ENCODE results near the gene ELAC2.

ELAC2 gene

DNA sequence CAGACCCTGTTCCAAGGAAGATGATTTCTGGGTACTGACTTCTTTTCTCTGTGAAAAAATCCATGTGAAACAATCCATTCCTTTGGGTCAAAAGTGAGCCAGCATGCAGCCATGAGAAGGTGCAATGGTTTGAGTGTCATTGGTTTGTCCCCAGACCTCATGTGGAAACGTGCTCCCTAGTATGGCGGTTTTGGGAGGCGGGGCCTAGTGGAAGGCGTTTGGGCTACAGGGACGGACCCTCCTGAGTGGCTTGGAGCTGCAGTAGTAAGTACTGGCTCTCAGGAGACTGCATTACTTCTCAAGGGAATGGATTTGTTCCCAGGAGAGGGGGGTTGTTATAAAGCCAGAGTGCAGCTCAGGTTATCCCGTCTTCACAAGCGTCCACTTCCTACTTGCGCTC lies 19.4 kb downstream of the ELAC2 start:
- H3K9ac ChIP-seq (ENCODE audit: low read depth, low read length): no peak overlapping the region
- H3K27ac ChIP-seq (ENCODE audit: low read depth, low read length): no peak overlapping the region
- H3K4me1 ChIP-seq (ENCODE audit: insufficient read depth, low read length): no peaks in the 10 kb centered on the region
- H3K4me3 ChIP-seq (ENCODE audit: low read length): no peak overlapping the region
- peaks cover 99% of the 10 kb centered on the region for H3K36me3 ChIP-seq (ENCODE audit: insufficient read depth, low read length)
- 94% methylated on average over 8 of the region's 8 CpGs for WGBS
- H3K27me3 ChIP-seq (ENCODE audit: insufficient read depth, low read length): no peaks in the 10 kb centered on the region
- H3K9me3 ChIP-seq (ENCODE audit: insufficient read depth, low read depth, low read length): no peaks in the 10 kb centered on the region

DNA sequence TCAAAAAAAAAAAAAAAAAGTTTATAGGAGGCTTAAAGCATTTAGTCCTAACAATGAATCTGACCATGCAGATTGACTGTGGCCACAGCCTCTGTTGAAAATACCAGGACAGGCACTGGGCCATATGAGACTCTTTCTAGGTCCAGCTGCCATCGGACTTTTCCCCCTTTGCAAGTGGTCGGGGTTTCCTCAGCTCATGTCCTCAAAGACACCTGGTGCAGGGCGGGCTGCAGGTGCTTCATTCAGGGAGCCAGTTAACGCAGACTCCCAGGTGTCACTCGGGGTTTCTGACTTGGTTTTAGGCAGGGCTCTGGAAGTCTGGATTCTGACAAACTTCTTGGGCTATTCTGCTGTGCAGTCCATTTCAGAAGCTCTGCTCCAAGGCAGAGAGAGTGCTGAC lies 20.9 kb downstream of the ELAC2 start:
- Histone ChIP-seq H3K4me3 (ENCODE audit: low read length) (no peak overlapping the region), H3K9me3 (ENCODE audit: insufficient read depth, low read depth, low read length) (no peaks in the 10 kb centered on the region), H3K9ac (ENCODE audit: low read depth, low read length) (no peak overlapping the region), H3K36me3 (ENCODE audit: insufficient read depth, low read length) (peaks cover 100% of the 10 kb centered on the region), H3K4me1 (ENCODE audit: insufficient read depth, low read length) (no peaks in the 10 kb centered on the region), H3K27ac (ENCODE audit: low read depth, low read length) (no peak overlapping the region), H3K27me3 (ENCODE audit: insufficient read depth, low read length) (no peaks in the 10 kb centered on the region)
- WGBS: 96% methylated on average over 5 of the region's 5 CpGs

DNA sequence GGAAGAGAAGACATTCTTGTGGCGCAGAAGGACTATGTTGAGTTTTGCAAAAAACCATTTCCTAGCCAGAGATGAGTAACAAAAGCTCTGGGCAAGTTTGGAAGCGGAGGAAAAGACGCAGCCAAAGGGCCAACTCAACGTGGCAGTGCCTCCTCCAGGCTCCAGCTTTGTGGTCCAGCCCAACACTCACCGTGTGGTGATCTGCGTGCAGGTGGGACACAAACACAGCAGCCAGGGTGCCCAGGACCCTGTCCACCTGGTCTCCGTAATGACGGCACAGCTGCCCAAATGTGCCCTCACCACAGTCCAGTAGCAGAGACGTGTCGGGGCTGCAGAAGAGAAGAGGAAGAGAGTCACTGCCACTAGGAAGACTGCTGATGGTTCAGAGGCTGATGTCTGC lies 21.5 kb downstream of the ELAC2 start:
- no peaks in the 10 kb centered on the region for H3K4me1 ChIP-seq (ENCODE audit: insufficient read depth, low read length)
- peaks cover 100% of the 10 kb centered on the region for H3K36me3 ChIP-seq (ENCODE audit: insufficient read depth, low read length)
- WGBS: 98% methylated on average over 10 of the region's 10 CpGs
- H3K9me3 ChIP-seq (ENCODE audit: insufficient read depth, low read depth, low read length): no peaks in the 10 kb centered on the region
- no peak overlapping the region for H3K9ac ChIP-seq (ENCODE audit: low read depth, low read length)
- H3K27me3 ChIP-seq (ENCODE audit: insufficient read depth, low read length): no peaks in the 10 kb centered on the region
- no peak overlapping the region for H3K27ac ChIP-seq (ENCODE audit: low read depth, low read length)
- no peak overlapping the region for H3K4me3 ChIP-seq (ENCODE audit: low read length)

DNA sequence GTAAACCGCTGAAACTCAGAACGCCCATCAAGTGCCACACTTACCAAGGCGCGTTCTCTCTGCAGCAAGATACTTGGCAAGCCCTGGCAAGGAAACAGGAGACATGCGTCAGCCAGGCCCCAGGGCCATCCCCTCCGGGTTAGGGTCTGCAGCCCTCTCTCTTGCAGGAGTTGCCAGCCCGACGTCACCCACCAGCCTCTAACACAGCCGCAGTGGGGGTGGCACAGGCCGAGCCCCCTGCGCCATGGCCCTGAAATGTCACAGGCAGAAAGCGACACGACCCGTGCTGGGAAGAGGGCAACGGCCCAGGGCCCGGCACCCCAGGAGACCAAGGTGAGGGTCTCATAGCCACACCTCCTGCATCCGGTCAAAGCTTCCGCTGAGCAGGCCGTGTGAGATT lies 21.9 kb downstream of the ELAC2 start:
- 96% methylated on average over 19 of the region's 19 CpGs for WGBS
- Histone ChIP-seq H3K27me3 (ENCODE audit: insufficient read depth, low read length) (no peaks in the 10 kb centered on the region), H3K4me3 (ENCODE audit: low read length) (no peak overlapping the region), H3K36me3 (ENCODE audit: insufficient read depth, low read length) (peaks cover 100% of the 10 kb centered on the region), H3K27ac (ENCODE audit: low read depth, low read length) (no peak overlapping the region), H3K4me1 (ENCODE audit: insufficient read depth, low read length) (no peaks in the 10 kb centered on the region), H3K9ac (ENCODE audit: low read depth, low read length) (no peak overlapping the region), H3K9me3 (ENCODE audit: insufficient read depth, low read depth, low read length) (no peaks in the 10 kb centered on the region)

DNA sequence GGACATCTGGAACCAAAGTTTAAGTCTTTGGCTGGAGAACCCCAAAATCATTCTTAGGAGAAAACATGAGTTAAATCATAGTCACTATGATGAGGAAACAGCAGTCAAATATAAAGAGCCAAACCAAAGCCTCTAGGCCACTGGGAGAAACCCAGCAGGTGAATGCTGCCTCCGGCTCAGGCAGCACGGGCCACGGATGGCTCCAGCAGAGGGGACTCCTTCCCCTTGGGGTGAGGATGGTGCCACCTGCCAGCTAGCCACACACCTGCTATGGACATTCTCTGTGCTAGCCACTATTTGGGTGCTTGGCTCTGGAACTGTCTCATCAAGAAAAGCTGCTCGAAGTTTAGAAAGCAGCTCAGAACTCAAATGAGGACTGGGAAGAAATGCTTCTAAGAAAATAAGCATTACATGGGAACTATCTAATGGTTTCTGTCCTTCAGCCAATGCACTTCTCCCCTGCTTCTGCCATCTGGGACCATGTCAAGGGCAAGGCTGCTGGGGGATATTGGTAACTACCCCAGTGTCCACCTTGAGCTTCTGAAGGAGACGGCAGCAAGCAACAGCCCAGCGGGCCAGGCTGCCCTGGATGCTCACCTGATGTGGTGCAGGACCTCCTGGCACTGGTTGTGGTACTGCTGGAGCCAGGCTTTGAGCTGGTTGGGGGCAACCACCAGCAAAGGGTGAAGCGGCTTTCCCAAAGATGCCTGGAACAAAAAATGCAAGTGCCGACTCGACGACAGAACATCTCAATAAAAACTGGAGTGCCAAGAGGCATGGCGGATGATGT lies 22.5 kb downstream of the ELAC2 start:
- H3K27ac ChIP-seq (ENCODE audit: low read depth, low read length): no peak overlapping the region
- H3K36me3 ChIP-seq (ENCODE audit: insufficient read depth, low read length): peaks cover 100% of the 10 kb centered on the region
- no peak overlapping the region for H3K9ac ChIP-seq (ENCODE audit: low read depth, low read length)
- H3K4me1 ChIP-seq (ENCODE audit: insufficient read depth, low read length): no peaks in the 10 kb centered on the region
- 94% methylated on average over 11 of the region's 11 CpGs for WGBS
- no peaks in the 10 kb centered on the region for H3K9me3 ChIP-seq (ENCODE audit: insufficient read depth, low read depth, low read length)
- no peaks in the 10 kb centered on the region for H3K27me3 ChIP-seq (ENCODE audit: insufficient read depth, low read length)
- H3K4me3 ChIP-seq (ENCODE audit: low read length): no peak overlapping the region

DNA sequence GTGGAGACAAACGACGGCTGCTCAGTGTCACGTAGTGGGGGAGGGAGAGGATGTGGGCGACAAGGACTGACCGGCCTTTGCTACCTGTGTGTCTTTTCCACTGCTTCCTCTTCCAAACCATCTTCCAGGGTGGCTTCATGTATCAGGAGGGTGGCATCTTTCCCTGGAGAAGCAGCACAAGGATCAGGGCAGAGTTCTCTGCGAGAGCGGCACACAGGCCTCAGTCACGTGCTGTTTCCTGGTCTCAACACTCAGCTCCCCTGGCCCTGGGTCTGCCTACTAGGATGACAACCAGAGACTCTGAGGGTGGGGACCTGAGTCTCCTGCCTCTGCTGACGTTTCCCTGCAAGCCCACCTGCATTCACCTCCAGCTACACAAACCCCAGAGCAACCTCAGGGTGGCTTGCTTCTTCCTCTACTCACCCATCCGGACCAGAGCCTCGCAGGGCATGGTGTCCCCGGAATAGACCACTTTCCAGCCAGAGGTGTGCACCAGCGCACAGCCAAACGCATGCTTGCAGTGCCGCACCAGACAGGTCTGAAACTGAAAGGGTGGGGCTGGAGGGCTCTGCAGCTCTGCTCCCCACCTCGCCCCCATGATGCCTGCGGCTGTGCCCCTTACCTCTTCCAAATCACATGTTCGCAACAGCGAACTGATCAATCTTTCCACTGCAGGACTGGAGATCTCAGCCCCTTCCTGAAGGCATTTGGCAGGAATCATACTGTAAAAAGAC lies 23.3 kb downstream of the ELAC2 start:
- Histone ChIP-seq H3K27ac (ENCODE audit: low read depth, low read length) (no peak overlapping the region), H3K4me1 (ENCODE audit: insufficient read depth, low read length) (no peaks in the 10 kb centered on the region), H3K9me3 (ENCODE audit: insufficient read depth, low read depth, low read length) (no peaks in the 10 kb centered on the region), H3K36me3 (ENCODE audit: insufficient read depth, low read length) (peaks cover 96% of the 10 kb centered on the region), H3K27me3 (ENCODE audit: insufficient read depth, low read length) (no peaks in the 10 kb centered on the region), H3K9ac (ENCODE audit: low read depth, low read length) (no peak overlapping the region), H3K4me3 (ENCODE audit: low read length) (no peak overlapping the region)
- WGBS: 96% methylated on average over 18 of the region's 19 CpGs

DNA sequence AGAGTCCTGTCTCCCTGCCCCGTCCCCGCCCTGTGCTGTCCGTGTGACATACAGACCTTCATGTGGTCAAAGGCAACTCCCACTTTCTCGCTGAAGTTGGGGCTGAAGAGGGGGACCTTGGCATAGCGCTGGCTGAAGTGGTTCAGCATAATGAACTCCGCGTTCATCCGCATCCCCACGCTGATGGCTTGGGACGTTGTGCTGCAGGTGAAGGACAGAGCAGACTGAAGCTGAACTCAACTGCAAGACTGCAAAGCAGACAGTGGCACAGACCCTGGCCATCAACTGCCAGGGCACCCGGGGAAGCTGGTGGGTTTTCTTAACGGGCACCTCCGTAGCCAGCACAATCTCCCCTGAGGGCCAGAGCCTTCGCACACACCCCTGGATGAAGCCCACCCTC lies 24.2 kb downstream of the ELAC2 start:
- no peak overlapping the region for H3K27ac ChIP-seq (ENCODE audit: low read depth, low read length)
- H3K9ac ChIP-seq (ENCODE audit: low read depth, low read length): no peak overlapping the region
- no peaks in the 10 kb centered on the region for H3K9me3 ChIP-seq (ENCODE audit: insufficient read depth, low read depth, low read length)
- peaks cover 87% of the 10 kb centered on the region for H3K36me3 ChIP-seq (ENCODE audit: insufficient read depth, low read length)
- no peaks in the 10 kb centered on the region for H3K4me1 ChIP-seq (ENCODE audit: insufficient read depth, low read length)
- no peak overlapping the region for H3K4me3 ChIP-seq (ENCODE audit: low read length)
- WGBS: 96% methylated on average over 14 of the region's 14 CpGs
- no peaks in the 10 kb centered on the region for H3K27me3 ChIP-seq (ENCODE audit: insufficient read depth, low read length)

DNA sequence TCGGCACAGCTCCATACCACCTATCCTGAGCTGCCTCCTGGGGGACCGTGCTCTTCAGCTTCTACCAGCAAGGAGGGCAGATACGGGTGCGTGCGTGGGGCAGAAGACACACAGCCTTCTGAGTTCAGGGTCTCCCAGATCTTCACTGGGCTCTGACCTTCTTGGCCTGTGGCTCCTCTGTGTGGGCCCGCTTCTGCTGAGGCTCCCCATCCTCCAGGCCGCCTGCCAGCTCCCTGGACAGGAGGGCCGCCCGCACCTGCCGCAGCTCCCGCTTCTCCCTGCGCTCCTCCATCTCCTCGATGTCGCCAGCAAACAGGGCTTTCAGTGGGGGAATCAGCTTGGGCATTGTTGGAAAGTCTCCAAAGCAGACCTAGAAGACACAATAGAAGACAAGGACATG lies 25.2 kb downstream of the ELAC2 start:
- Histone ChIP-seq H3K36me3 (ENCODE audit: insufficient read depth, low read length) (peaks cover 77% of the 10 kb centered on the region), H3K27ac (ENCODE audit: low read depth, low read length) (no peak overlapping the region), H3K27me3 (ENCODE audit: insufficient read depth, low read length) (no peaks in the 10 kb centered on the region), H3K4me1 (ENCODE audit: insufficient read depth, low read length) (peaks cover 7% of the 10 kb centered on the region; the same call in 1 of the 2 replicates), H3K4me3 (ENCODE audit: low read length) (no peak overlapping the region), H3K9ac (ENCODE audit: low read depth, low read length) (no peak overlapping the region), H3K9me3 (ENCODE audit: insufficient read depth, low read depth, low read length) (no peaks in the 10 kb centered on the region)
- WGBS: 95% methylated on average over 14 of the region's 14 CpGs

DNA sequence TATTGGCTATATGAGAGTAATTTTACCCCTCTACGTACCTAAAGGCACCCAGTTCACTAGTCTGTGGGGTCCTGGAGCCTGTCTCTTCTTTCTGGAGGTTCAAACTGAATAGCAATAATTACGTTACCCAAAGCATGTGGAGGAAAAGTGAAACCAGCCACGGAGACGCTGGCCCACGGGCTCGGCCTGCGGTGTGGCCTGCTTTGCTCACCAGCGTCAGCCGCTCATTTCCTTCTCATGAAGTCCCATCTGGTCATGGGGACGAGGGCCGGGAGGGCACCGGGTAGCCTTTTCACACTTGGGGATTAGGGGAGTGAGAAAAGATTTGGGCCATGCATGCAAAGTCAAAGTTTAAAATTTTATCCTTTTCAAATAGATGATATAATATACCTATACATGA lies 26.9 kb downstream of the ELAC2 start:
- H3K36me3 ChIP-seq (ENCODE audit: insufficient read depth, low read length): peaks cover 60% of the 10 kb centered on the region

DNA sequence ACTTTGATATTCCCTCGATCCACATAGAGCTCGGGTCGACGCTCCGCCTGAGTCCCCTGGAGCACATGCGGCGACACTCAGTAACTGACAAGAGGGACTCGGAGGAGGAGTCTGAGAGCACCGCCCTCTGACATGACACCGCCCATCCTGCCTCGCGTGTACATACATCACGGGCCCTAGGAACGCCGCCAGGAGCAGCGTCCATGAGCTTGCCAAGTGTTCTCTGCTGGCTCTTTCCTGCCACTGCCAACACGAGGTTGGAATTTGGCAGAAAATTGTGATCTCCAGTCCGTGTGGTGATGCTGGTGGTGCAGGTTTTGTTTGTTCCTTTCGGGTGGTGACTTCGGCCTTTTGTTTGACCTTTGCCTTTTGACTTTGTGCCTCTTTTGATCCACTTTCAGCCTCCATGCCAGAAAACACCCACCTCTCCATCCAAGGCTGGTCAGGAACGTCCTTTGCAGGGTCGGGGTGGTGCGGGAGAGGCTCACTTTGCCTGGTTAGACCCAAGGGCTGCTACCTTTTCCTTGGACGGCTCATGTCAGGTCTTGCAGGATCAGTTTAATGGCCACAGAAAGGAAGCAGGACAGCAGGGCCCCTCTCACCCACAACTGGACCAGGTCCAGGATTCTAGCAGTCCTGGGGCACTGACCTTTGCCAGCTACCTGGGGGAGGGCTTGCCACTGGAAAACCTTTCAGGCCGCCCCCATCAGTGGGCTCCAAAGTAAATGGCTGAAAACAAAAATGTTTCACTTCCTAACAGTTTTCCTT lies 27.6 kb downstream of the ELAC2 start:
- H3K4me1 ChIP-seq (ENCODE audit: insufficient read depth, low read length): peaks cover 10% of the 10 kb centered on the region; the same call in 1 of the 2 replicates
- H3K27me3 ChIP-seq (ENCODE audit: insufficient read depth, low read length): no peaks in the 10 kb centered on the region
- H3K9me3 ChIP-seq (ENCODE audit: insufficient read depth, low read depth, low read length): no peaks in the 10 kb centered on the region
- H3K27ac ChIP-seq (ENCODE audit: low read depth, low read length): no peak overlapping the region
- H3K9ac ChIP-seq (ENCODE audit: low read depth, low read length): no peak overlapping the region
- H3K36me3 ChIP-seq (ENCODE audit: insufficient read depth, low read length): peaks cover 53% of the 10 kb centered on the region
- H3K4me3 ChIP-seq (ENCODE audit: low read length): no peak overlapping the region
- WGBS: 96% methylated on average over 25 of the region's 25 CpGs

More for the DNA sequence above, 26.9 kb downstream of the ELAC2 start:
- Histone ChIP-seq H3K9ac (ENCODE audit: low read depth, low read length) (no peak overlapping the region), H3K27ac (ENCODE audit: low read depth, low read length) (no peak overlapping the region), H3K4me3 (ENCODE audit: low read length) (no peak overlapping the region), H3K9me3 (ENCODE audit: insufficient read depth, low read depth, low read length) (no peaks in the 10 kb centered on the region), H3K4me1 (ENCODE audit: insufficient read depth, low read length) (peaks cover 10% of the 10 kb centered on the region; the same call in 1 of the 2 replicates), H3K27me3 (ENCODE audit: insufficient read depth, low read length) (no peaks in the 10 kb centered on the region)
- WGBS: 95% methylated on average over 12 of the region's 12 CpGs

DNA sequence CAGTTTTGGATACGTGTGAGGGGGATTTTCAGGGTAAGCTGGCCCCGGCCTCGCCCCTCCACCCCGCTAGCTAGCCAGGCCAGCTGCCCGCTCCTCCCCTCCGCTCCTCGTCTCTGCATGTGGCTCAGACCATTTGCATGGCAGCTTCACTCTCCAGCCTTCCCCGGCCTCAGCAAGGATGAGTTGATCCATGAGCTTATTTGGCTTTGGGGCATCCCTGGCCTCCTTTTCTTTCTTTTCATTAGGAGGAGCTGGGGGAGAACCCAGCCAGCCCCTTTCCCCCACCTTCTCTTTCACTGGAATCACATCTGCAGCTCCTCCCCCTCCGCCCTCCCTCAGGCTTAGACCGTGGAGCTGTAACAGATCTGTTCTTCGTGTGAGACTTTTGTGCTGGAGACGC lies 30.7 kb downstream of the ELAC2 start:
- peak overlapping the region; percentile 40; the same call in 1 of the 2 replicates for H3K27ac ChIP-seq (ENCODE audit: low read depth, low read length)
- H3K4me3 ChIP-seq (ENCODE audit: low read length): no peak overlapping the region
- no peaks in the 10 kb centered on the region for H3K9me3 ChIP-seq (ENCODE audit: insufficient read depth, low read depth, low read length)
- peaks cover 22% of the 10 kb centered on the region for H3K36me3 ChIP-seq (ENCODE audit: insufficient read depth, low read length)
- H3K4me1 ChIP-seq (ENCODE audit: insufficient read depth, low read length): peaks cover 10% of the 10 kb centered on the region; the same call in 1 of the 2 replicates
- WGBS: 35% methylated on average over 12 of the region's 12 CpGs
- H3K27me3 ChIP-seq (ENCODE audit: insufficient read depth, low read length): no peaks in the 10 kb centered on the region
- H3K9ac ChIP-seq (ENCODE audit: low read depth, low read length): no peak overlapping the region

Measured in HUES64 (cell line).